ENCODE measurements around the gene SMIM32. TPM values are rescaled to one million over a fixed set of nuclear protein-coding genes. Genes with fewer than 3 reads are reported as not detected.
A peak's percentile ranks its signal among the peaks of the same experiment; 100 is the strongest.

The SMIM32 gene
- total and polyA plus RNA-seq, 9 of the 15 experiments (the other 6 are each of a cell fraction or from before 2014, with no cell fraction given), result not detected

DNA sequence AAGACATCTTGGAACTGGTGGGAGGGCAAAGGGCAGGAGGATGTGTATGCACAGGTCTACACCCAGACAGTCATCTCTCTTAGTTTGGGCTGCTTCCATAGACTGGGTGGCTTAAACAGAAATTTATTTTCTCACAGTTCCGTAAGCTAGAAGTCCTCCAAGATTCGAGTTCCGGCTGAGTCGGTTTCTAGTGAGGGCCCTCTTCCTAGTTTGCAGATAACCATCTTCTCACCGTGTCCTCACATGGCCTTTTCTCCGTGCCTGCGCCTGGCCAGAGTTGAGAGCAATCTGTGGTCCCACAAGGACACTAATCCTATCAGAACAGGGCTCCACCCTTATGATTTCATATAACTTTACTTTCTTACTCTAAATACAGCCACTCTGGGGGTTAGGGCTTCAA, 4.1 kb downstream of the SMIM32 start (continued):
- TF ChIP-seq, protein P1, sequence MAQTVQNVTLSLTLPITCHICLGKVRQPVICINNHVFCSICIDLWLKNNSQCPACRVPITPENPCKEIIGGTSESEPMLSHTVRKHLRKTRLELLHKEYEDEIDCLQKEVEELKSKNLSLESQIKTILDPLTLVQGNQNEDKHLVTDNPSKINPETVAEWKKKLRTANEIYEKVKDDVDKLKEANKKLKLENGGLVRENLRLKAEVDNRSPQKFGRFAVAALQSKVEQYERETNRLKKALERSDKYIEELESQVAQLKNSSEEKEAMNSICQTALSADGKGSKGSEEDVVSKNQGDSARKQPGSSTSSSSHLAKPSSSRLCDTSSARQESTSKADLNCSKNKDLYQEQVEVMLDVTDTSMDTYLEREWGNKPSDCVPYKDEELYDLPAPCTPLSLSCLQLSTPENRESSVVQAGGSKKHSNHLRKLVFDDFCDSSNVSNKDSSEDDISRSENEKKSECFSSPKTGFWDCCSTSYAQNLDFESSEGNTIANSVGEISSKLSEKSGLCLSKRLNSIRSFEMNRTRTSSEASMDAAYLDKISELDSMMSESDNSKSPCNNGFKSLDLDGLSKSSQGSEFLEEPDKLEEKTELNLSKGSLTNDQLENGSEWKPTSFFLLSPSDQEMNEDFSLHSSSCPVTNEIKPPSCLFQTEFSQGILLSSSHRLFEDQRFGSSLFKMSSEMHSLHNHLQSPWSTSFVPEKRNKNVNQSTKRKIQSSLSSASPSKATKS (CRISPR knock-in tag; IDR thresholded peaks at IDR 0.05), result no peak
- TF ChIP-seq SMARCA4 (IDR thresholded peaks at IDR 0.05) (peak; percentile 24; the same call in 1 of the 2 replicates), FOXM1 (IDR thresholded peaks at IDR 0.05; ENCODE audit: low read depth) (no peak), FOXM1 (CRISPR knock-in tag; IDR thresholded peaks at IDR 0.05; ENCODE audit: low read depth) (no peak), POLR2B (IDR thresholded peaks at IDR 0.05; ENCODE audit: low read depth, partially characterized antibody) (no peak), RCOR1 (IDR thresholded peaks at IDR 0.05; ENCODE audit: borderline replicate concordance in 1 of 2, low read depth in 2 of 2, low read length in 2 of 2) (peak in 1 of 2 experiments; percentile 72; a peak in 2 of 4 replicates), FOS (IDR thresholded peaks at IDR 0.05; ENCODE audit: extremely low read depth, insufficient read length) (no peak), ESRRB (CRISPR knock-in tag; IDR thresholded peaks at IDR 0.05; ENCODE audit: borderline replicate concordance) (no peak), ZNF766 (CRISPR knock-in tag; conservative IDR thresholded peaks at IDR 0.05) (0 out of 2 replicates have a peak, but pooled peaks have one; percentile 40), THRA (IDR thresholded peaks at IDR 0.05) (peak; percentile 92), ZNF551 (CRISPR knock-in tag; IDR thresholded peaks at IDR 0.05) (no peak), ARHGAP35 (IDR thresholded peaks at IDR 0.05; ENCODE audit: partially characterized antibody) (no peak), SMARCE1 (IDR thresholded peaks at IDR 0.05) (peak; percentile 45; the same call in 1 of the 2 replicates), EP300 (IDR thresholded peaks at IDR 0.05; ENCODE audit: low read length) (peak; percentile 47; the same call in 1 of the 2 replicates), ZNF785 (CRISPR knock-in tag; IDR thresholded peaks at IDR 0.05) (no peak), PHF8 (IDR thresholded peaks at IDR 0.05; ENCODE audit: borderline replicate concordance, low read length) (no peak)

Measured in K562 (cell line).